ENCODE measurements around the gene CCSER1. TPM values are rescaled to one million over a fixed set of nuclear protein-coding genes. Genes with fewer than 3 reads are reported as not detected.

Gene CCSER1
- total and polyA plus RNA-seq, 9 donors: 0.21 to 8.3 (median 3.2) TPM

GRCh38 chr4:90445380-90445779 lies 318.2 kb downstream of the CCSER1 start:
- WGBS, 3 donors: 69 to 76% (median 69%) methylated on average over 2 of the region's 2 CpGs
- intact Hi-C loops (cut with DNase I): no loop called here

GRCh38 chr4:90449626-90450025 lies 322.4 kb downstream of the CCSER1 start:
- Histone ChIP-seq H3K9me3 (no peaks in the 10 kb centered on the region), H3K36me3 (no peaks in the 10 kb centered on the region), H3K4me3 (no peak overlapping the region), H3K27ac (no peak overlapping the region), H3K27me3 (no peaks in the 10 kb centered on the region), H3K4me1 (ENCODE audit: insufficient read depth) (no peaks in the 10 kb centered on the region)
- intact Hi-C loops (cut with DNase I): no loop called here
- TF ChIP-seq EP300 (IDR thresholded peaks at IDR 0.05) (no peak), CTCF (IDR thresholded peaks at IDR 0.05) (no peak), POLR2A (IDR thresholded peaks at IDR 0.05) (no peak)
- WGBS, 3 donors: 92 to 100% (median 93%) methylated on average over 2 of the region's 2 CpGs
- no peak for DNase-seq

More at GRCh38 chr4:90445380-90445779, 318.2 kb downstream of the CCSER1 start:
- TF ChIP-seq POLR2A (IDR thresholded peaks at IDR 0.05): no peak
- no peak for TF ChIP-seq EP300 (IDR thresholded peaks at IDR 0.05)
- TF ChIP-seq CTCF (IDR thresholded peaks at IDR 0.05): no peak
- no peak for DNase-seq
- no peaks in the 10 kb centered on the region for H3K36me3 ChIP-seq
- H3K27me3 ChIP-seq: no peaks in the 10 kb centered on the region
- no peak overlapping the region for H3K27ac ChIP-seq
- H3K9me3 ChIP-seq: no peaks in the 10 kb centered on the region
- H3K4me1 ChIP-seq (ENCODE audit: insufficient read depth): no peaks in the 10 kb centered on the region
- no peak overlapping the region for H3K4me3 ChIP-seq

GRCh38 chr4:90456891-90457290 lies 329.7 kb downstream of the CCSER1 start:
- Histone ChIP-seq H3K27ac (no peak overlapping the region), H3K4me1 (ENCODE audit: insufficient read depth) (no peaks in the 10 kb centered on the region), H3K36me3 (no peaks in the 10 kb centered on the region), H3K9me3 (no peaks in the 10 kb centered on the region), H3K4me3 (no peak overlapping the region), H3K27me3 (no peaks in the 10 kb centered on the region)
- intact Hi-C loops (cut with DNase I): no loop called here
- TF ChIP-seq CTCF (IDR thresholded peaks at IDR 0.05) (no peak), EP300 (IDR thresholded peaks at IDR 0.05) (no peak)
- 93 to 98% (median 97%) methylated on average over 11 of the region's 11 CpGs for WGBS, 3 donors
- no peak for DNase-seq

GRCh38 chr4:90457817-90458216 lies 330.6 kb downstream of the CCSER1 start:
- intact Hi-C loops (cut with DNase I): no loop called here
- Histone ChIP-seq H3K9me3 (no peaks in the 10 kb centered on the region), H3K27me3 (no peaks in the 10 kb centered on the region), H3K27ac (no peak overlapping the region), H3K4me3 (no peak overlapping the region), H3K4me1 (ENCODE audit: insufficient read depth) (no peaks in the 10 kb centered on the region), H3K36me3 (no peaks in the 10 kb centered on the region)
- no peak for TF ChIP-seq EP300 (IDR thresholded peaks at IDR 0.05)
- 89 to 94% (median 93%) methylated on average over 6 of the region's 6 CpGs for WGBS, 3 donors
- DNase-seq: no peak

GRCh38 chr4:90458576-90458975 lies 331.4 kb downstream of the CCSER1 start:
- Histone ChIP-seq H3K27me3 (no peaks in the 10 kb centered on the region), H3K36me3 (no peaks in the 10 kb centered on the region), H3K9me3 (no peaks in the 10 kb centered on the region), H3K27ac (no peak overlapping the region), H3K4me3 (no peak overlapping the region), H3K4me1 (ENCODE audit: insufficient read depth) (no peaks in the 10 kb centered on the region)
- DNase-seq: no peak
- intact Hi-C loops (cut with DNase I): no loop called here
- WGBS, 3 donors: 84 to 91% (median 90%) methylated on average over 3 of the region's 3 CpGs
- no peak for TF ChIP-seq CTCF (IDR thresholded peaks at IDR 0.05)
- no peak for TF ChIP-seq EP300 (IDR thresholded peaks at IDR 0.05)
- no peak for TF ChIP-seq POLR2A (IDR thresholded peaks at IDR 0.05)
